ENCODE data around the gene ABCG4. TPM values are rescaled to one million over a fixed set of nuclear protein-coding genes. Genes with fewer than 3 reads are reported as not detected.

The ABCG4 gene
- total RNA-seq, 2 donors from 2014 or later: 1.4 to 1.8 TPM

DNA sequence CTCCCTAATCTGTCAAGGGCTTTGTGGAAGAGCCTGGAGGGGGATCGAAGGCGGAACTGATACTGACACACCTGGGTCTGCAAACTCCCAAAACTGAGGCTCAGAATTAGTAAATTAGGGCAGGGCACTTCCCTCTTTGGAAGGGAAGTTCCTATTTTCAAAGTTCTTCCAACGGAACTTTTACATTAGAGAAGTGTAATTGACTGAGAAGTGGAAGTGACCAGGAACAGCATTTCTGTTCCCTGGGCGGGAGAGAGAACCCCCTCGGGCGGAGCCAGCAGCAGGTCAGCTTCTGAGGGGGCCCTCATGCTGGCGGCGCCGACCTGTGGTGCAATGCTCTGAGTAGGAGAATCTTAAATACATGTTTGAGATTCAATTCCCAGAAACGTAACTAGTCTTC, 56.2 kb downstream of the ABCG4 start:
- no peaks in the 10 kb centered on the region for H3K27me3 ChIP-seq
- no peak for TF ChIP-seq CTCF (IDR thresholded peaks at IDR 0.05)
- no peak for DNase-seq (ENCODE audit: low spot score)

DNA sequence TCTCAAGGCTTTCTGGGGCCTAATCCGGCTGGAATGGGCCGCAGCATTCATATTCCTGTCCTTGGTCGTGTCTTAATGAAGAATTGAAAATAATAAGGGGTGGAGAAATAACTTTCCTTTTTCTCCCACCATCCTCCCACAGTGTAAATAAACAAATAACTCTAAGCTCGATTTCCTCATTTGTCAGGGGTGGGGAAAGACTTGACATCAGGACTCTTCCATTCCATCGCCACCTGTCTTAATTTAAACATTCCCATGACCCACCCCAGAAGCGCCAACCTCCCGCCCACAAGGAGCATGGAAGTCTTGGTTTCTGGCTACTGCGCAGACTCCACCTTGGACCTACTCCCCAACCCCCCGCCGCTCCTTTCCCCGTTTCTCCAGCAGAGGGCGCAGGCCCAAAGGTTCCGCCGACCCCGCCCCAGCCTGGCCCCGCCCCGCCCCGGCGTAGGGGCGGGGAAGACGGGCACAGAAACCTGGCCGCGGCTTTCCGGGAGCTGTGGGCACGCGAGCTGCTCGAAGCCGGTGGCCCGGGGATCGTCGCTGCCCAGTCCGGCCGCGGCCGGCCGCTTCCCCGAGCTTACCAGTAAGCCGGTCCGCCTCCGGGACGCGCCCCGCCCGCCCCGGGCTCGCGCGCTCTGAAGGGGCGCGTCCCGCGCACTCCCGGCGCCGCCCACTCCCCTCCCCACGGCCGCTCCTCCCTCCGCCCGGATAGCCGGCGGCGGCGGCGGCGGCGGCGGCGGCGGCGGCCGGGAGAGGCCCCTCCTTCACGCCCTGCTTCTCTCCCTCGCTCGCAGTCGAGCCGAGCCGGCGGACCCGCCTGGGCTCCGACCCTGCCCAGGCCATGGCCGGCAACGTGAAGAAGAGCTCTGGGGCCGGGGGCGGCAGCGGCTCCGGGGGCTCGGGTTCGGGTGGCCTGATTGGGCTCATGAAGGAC, 57.0 kb downstream of the ABCG4 start, which contains the start of gene CBL:
Gene CBL (plus strand): TSS at position 766 of the 937 bp plus-strand sequence. CDS start 79 bp downstream, at position 845.
- Histone ChIP-seq H3K9me3 (no peaks in the 10 kb centered on the region), H3K27me3 (no peaks in the 10 kb centered on the region), H3K36me3 (no peaks in the 10 kb centered on the region), H3K27ac (peak within 1 kb of the TSS; percentile 95 to 99), H3K4me3 (peak within 1 kb of the TSS; percentile 95 to 100), H3K4me1 (peaks cover 3 to 41% of the 10 kb centered on the region in 2 donors)
- peak; percentile 95 for DNase-seq (ENCODE audit: low spot score)
- peak; percentile 96 to 98 for TF ChIP-seq CTCF (IDR thresholded peaks at IDR 0.05)

More for the DNA sequence above, 56.2 kb downstream of the ABCG4 start:
- H3K9me3 ChIP-seq: no peaks in the 10 kb centered on the region
- H3K4me3 ChIP-seq: peak overlapping the region; percentile 95 to 100
- peaks cover 3 to 39% of the 10 kb centered on the region in 2 donors for H3K4me1 ChIP-seq
- H3K36me3 ChIP-seq: no peaks in the 10 kb centered on the region
- H3K27ac ChIP-seq: peak overlapping the region; percentile 95 to 99

GRCh38 chr11:119206511-119207414, 57.9 kb downstream of the ABCG4 start:
- no peak for DNase-seq (ENCODE audit: low spot score)
- Histone ChIP-seq H3K4me1 (peaks cover 3 to 41% of the 10 kb centered on the region in 2 donors), H3K27me3 (no peaks in the 10 kb centered on the region), H3K9me3 (no peaks in the 10 kb centered on the region), H3K27ac (peak overlapping the region; percentile 95 to 99), H3K4me3 (peak overlapping the region; percentile 95 to 100), H3K36me3 (no peaks in the 10 kb centered on the region)
- no peak for TF ChIP-seq CTCF (IDR thresholded peaks at IDR 0.05)

- no peaks in the 10 kb centered on the region for H3K27me3 ChIP-seq
- peak overlapping the region; percentile 95 to 100 for H3K4me3 ChIP-seq
- peaks cover 3 to 41% of the 10 kb centered on the region in 2 donors for H3K4me1 ChIP-seq
- H3K27ac ChIP-seq: peak overlapping the region; percentile 95 to 99
- H3K36me3 ChIP-seq: no peaks in the 10 kb centered on the region
- no peak for DNase-seq (ENCODE audit: low spot score)
- TF ChIP-seq CTCF (IDR thresholded peaks at IDR 0.05): no peak
- no peaks in the 10 kb centered on the region for H3K9me3 ChIP-seq
Observed at GRCh38 chr11:119207415-119207960, 58.6 kb downstream of the ABCG4 start.

- TF ChIP-seq CTCF (IDR thresholded peaks at IDR 0.05): no peak
- Histone ChIP-seq H3K27ac (no peak overlapping the region), H3K9me3 (no peaks in the 10 kb centered on the region), H3K4me1 (peaks cover 3 to 46% of the 10 kb centered on the region in 2 donors), H3K36me3 (no peaks in the 10 kb centered on the region), H3K27me3 (no peaks in the 10 kb centered on the region), H3K4me3 (no peak overlapping the region)
- DNase-seq (ENCODE audit: low spot score): no peak
Observed at GRCh38 chr11:119209186-119209585, 60.3 kb downstream of the ABCG4 start.
